Measurements from ENCODE around the gene RAB3B.
"Not testable (repeated sequence)": the region's sequence is repeated elsewhere in the genome, so short reads cannot be mapped to it uniquely, and the experiment has no call there.

RAB3B gene

GRCh38 chr1:51907079-51907702 lies 83.3 kb downstream of the RAB3B start:
- Mint-ChIP-seq H3K4me3 (no peak overlapping the region), H3K36me3 (ENCODE audit: low read depth) (no peaks in the 10 kb centered on the region), H3K4me1 (ENCODE audit: low read depth) (no peaks in the 10 kb centered on the region), H3K9me3 (no peaks in the 10 kb centered on the region), H3K27ac (peak overlapping the region; percentile 15), H3K27me3 (ENCODE audit: low read depth) (peaks cover 9% of the 10 kb centered on the region)
- no peak for DNase-seq (ENCODE audit: low spot score)

- no peaks in the 10 kb centered on the region for H3K9me3 Mint-ChIP-seq
- H3K4me1 Mint-ChIP-seq (ENCODE audit: low read depth), result no peaks in the 10 kb centered on the region
- H3K36me3 Mint-ChIP-seq (ENCODE audit: low read depth), result no peaks in the 10 kb centered on the region
- no peak overlapping the region for H3K4me3 Mint-ChIP-seq
- peaks cover 9% of the 10 kb centered on the region for H3K27me3 Mint-ChIP-seq (ENCODE audit: low read depth)
- peak overlapping the region; percentile 76 for H3K27ac Mint-ChIP-seq
- no peak for DNase-seq (ENCODE audit: low spot score)
Observed at GRCh38 chr1:51906306-51907078, 84.0 kb downstream of the RAB3B start.

GRCh38 chr1:51902456-51902855 lies 88.0 kb downstream of the RAB3B start:
- no peaks in the 10 kb centered on the region for H3K36me3 Mint-ChIP-seq (ENCODE audit: low read depth)
- H3K4me1 Mint-ChIP-seq (ENCODE audit: low read depth), result no peaks in the 10 kb centered on the region

GRCh38 chr1:51901151-51901550 lies 89.3 kb downstream of the RAB3B start:
- Mint-ChIP-seq H3K27me3 (ENCODE audit: low read depth) (peaks cover 22% of the 10 kb centered on the region), H3K27ac (no peak overlapping the region), H3K4me1 (ENCODE audit: low read depth) (peaks cover 2% of the 10 kb centered on the region), H3K9me3 (no peaks in the 10 kb centered on the region), H3K36me3 (ENCODE audit: low read depth) (no peaks in the 10 kb centered on the region), H3K4me3 (no peak overlapping the region)
- DNase-seq (ENCODE audit: low spot score), result no peak

More at GRCh38 chr1:51902456-51902855, 88.0 kb downstream of the RAB3B start:
- Mint-ChIP-seq H3K27ac (no peak overlapping the region), H3K4me3 (no peak overlapping the region), H3K27me3 (ENCODE audit: low read depth) (peaks cover 17% of the 10 kb centered on the region), H3K9me3 (no peaks in the 10 kb centered on the region)
- no peak for DNase-seq (ENCODE audit: low spot score)

- no peak for DNase-seq (ENCODE audit: low spot score)
- Mint-ChIP-seq H3K27ac (no peak overlapping the region), H3K9me3 (no peaks in the 10 kb centered on the region), H3K27me3 (ENCODE audit: low read depth) (peaks cover 34% of the 10 kb centered on the region), H3K36me3 (ENCODE audit: low read depth) (no peaks in the 10 kb centered on the region), H3K4me1 (ENCODE audit: low read depth) (peaks cover 2% of the 10 kb centered on the region), H3K4me3 (no peak overlapping the region)
Observed at GRCh38 chr1:51899022-51899421, 91.5 kb downstream of the RAB3B start.

GRCh38 chr1:51898090-51898734 lies 92.3 kb downstream of the RAB3B start:
- peaks cover 43% of the 10 kb centered on the region for H3K27me3 Mint-ChIP-seq (ENCODE audit: low read depth)
- no peak for DNase-seq (ENCODE audit: low spot score)
- peaks cover 2% of the 10 kb centered on the region for H3K4me1 Mint-ChIP-seq (ENCODE audit: low read depth)
- no peak overlapping the region for H3K27ac Mint-ChIP-seq
- H3K36me3 Mint-ChIP-seq (ENCODE audit: low read depth), result no peaks in the 10 kb centered on the region
- H3K4me3 Mint-ChIP-seq, result no peak overlapping the region
- H3K9me3 Mint-ChIP-seq, result no peaks in the 10 kb centered on the region

- Mint-ChIP-seq H3K4me1 (ENCODE audit: low read depth) (peaks cover 2% of the 10 kb centered on the region), H3K4me3 (no peak overlapping the region), H3K27ac (no peak overlapping the region), H3K27me3 (ENCODE audit: low read depth) (peaks cover 41% of the 10 kb centered on the region), H3K36me3 (ENCODE audit: low read depth) (no peaks in the 10 kb centered on the region), H3K9me3 (no peaks in the 10 kb centered on the region)
- no peak for DNase-seq (ENCODE audit: low spot score)
Observed at GRCh38 chr1:51897699-51898031, 92.8 kb downstream of the RAB3B start.

GRCh38 chr1:51894748-51895147 lies 95.8 kb downstream of the RAB3B start:
- DNase-seq (ENCODE audit: low spot score); H3K4me1 Mint-ChIP-seq (ENCODE audit: low read depth); H3K4me3 Mint-ChIP-seq; H3K9me3 Mint-ChIP-seq; H3K27ac Mint-ChIP-seq; H3K36me3 Mint-ChIP-seq (ENCODE audit: low read depth): not testable (repeated sequence)
- H3K27me3 Mint-ChIP-seq (ENCODE audit: low read depth), result peaks cover 57% of the 10 kb centered on the region

GRCh38 chr1:51878616-51879336 lies 111.7 kb downstream of the RAB3B start, which contains the start of gene NRDC:
TSS of gene NRDC (minus strand) at chr1:51878727. CDS start at chr1:51878615, 112 bp downstream.
- H3K27ac Mint-ChIP-seq, result no peak within 1 kb of the TSS
- peaks cover 21% of the 10 kb centered on the region for H3K36me3 Mint-ChIP-seq (ENCODE audit: low read depth)
- peaks cover 8% of the 10 kb centered on the region for H3K27me3 Mint-ChIP-seq (ENCODE audit: low read depth)
- H3K9me3 Mint-ChIP-seq, result no peaks in the 10 kb centered on the region
- peak; percentile 99 for DNase-seq (ENCODE audit: low spot score)
- H3K4me1 Mint-ChIP-seq (ENCODE audit: low read depth), result peaks cover 34% of the 10 kb centered on the region
- H3K4me3 Mint-ChIP-seq, result no peak within 1 kb of the TSS

- Mint-ChIP-seq H3K9me3 (no peaks in the 10 kb centered on the region), H3K36me3 (ENCODE audit: low read depth) (peaks cover 23% of the 10 kb centered on the region), H3K27me3 (ENCODE audit: low read depth) (peaks cover 7% of the 10 kb centered on the region), H3K4me3 (no peak overlapping the region), H3K27ac (no peak overlapping the region), H3K4me1 (ENCODE audit: low read depth) (peaks cover 33% of the 10 kb centered on the region)
- no peak for DNase-seq (ENCODE audit: low spot score)
Observed at GRCh38 chr1:51878308-51878615, 112.2 kb downstream of the RAB3B start.

GRCh38 chr1:51877434-51878307 lies 112.8 kb downstream of the RAB3B start:
- Mint-ChIP-seq H3K27ac (no peak overlapping the region), H3K27me3 (ENCODE audit: low read depth) (peaks cover under 1% of the 10 kb centered on the region), H3K4me1 (ENCODE audit: low read depth) (peaks cover 28% of the 10 kb centered on the region), H3K36me3 (ENCODE audit: low read depth) (peaks cover 25% of the 10 kb centered on the region), H3K9me3 (no peaks in the 10 kb centered on the region), H3K4me3 (no peak overlapping the region)
- peak; percentile 9 for DNase-seq (ENCODE audit: low spot score)

- Mint-ChIP-seq H3K27ac (no peak overlapping the region), H3K9me3 (no peaks in the 10 kb centered on the region), H3K36me3 (ENCODE audit: low read depth) (peaks cover 29% of the 10 kb centered on the region), H3K4me3 (peak overlapping the region; percentile 71), H3K4me1 (ENCODE audit: low read depth) (peaks cover 38% of the 10 kb centered on the region), H3K27me3 (ENCODE audit: low read depth) (no peaks in the 10 kb centered on the region)
- no peak for DNase-seq (ENCODE audit: low spot score)
Observed at GRCh38 chr1:51875836-51876235, 114.7 kb downstream of the RAB3B start.

- Mint-ChIP-seq H3K27ac (no peak overlapping the region), H3K4me3 (peak overlapping the region; percentile 71)
Observed at GRCh38 chr1:51875291-51875772, 115.2 kb downstream of the RAB3B start.

More at GRCh38 chr1:51875291-51875772, 115.2 kb downstream of the RAB3B start:
- no peaks in the 10 kb centered on the region for H3K27me3 Mint-ChIP-seq (ENCODE audit: low read depth)
- H3K4me1 Mint-ChIP-seq (ENCODE audit: low read depth), result peaks cover 41% of the 10 kb centered on the region
- peaks cover 30% of the 10 kb centered on the region for H3K36me3 Mint-ChIP-seq (ENCODE audit: low read depth)
- DNase-seq (ENCODE audit: low spot score), result no peak
- H3K9me3 Mint-ChIP-seq, result no peaks in the 10 kb centered on the region
